Glomerular endothelial cell (primary cell): Measurements from ENCODE around the gene DCDC2C. TPM values are rescaled to one million over a fixed set of nuclear protein-coding genes. Genes with fewer than 3 reads are reported as not detected.

Experiments
- DNase-seq: peaks from one replicate; pipeline ENCODE4 v3.0.0-alpha.2; 2011; ENCODE audit warnings: low read depth, low spot score; ENCODE audit errors: extremely low read depth
- total RNA-seq: library from RNA; depleted of rRNA; stranded (reverse); fragments of >200 nt; gene quantifications from 2 replicates; pipeline ENCODE4 v1.2.3, GENCODE V29; 2015

Gene DCDC2C
- total RNA-seq, 1 donor from 2014 or later, result not detected

DNA sequence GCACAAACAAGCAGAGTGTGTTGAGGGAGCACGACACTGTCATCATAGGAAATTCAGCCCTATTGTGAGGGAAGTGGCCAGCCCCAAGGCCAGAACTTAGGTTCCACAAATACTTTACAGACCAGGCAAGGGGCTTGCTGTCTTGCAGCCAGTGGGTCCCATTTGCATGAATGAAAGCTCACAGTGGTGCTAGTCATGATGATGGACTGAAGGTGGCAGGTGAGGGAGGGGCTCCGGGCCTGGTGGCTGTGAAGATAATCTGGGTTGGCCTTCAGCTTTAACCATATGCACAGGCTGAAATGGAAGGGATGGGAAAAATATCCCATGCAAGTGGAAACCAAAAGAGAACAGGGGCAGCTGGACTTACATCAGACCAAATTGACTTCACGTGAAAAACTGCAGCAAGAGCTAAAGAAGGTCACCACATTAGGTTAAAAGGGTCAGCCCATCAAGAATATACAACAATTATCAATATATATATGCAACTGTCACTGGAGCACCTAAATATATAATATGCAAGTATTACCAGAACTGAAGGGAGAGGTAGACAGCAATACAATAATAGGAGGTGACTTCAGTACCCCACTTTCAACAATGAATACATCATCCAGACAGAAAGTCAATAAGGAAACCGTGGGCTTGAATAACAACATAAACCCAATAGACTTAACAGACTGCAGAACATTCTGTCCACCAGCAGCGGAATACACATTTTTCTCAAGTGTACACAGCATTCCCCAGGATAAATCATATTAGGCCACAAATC lies 39.6 kb downstream of the DCDC2C start:
- no peak for DNase-seq

DNA sequence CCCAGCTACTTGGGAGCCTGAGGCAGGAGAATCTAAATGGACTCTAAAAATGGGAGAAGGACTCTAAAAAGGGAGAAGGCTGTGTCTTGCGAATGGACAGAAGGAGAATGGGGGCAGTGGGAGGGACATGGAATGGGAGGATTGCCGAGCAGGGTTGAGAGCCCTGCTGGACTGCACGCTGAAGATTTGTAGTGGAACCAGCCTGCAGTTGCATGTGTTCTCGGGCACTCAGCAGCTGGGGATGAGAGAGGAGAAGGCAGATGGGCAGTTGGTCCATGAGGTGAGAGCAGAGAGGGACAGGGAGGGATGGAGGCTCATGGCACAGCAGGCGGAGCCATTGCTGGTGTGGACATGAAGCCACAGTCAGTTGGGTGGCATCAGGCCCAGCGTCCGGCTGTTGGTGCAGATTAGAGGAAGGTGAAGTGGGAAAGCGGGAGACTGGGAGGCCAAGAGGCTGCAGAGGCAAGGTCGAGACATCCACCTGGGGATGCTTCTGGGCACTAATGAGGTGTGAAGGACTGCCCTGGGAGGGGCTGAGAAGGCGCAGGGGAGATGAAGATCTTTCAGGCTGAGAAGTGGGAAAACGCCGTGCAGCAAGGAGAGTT lies 40.7 kb downstream of the DCDC2C start:
- DNase-seq, result no peak

DNA sequence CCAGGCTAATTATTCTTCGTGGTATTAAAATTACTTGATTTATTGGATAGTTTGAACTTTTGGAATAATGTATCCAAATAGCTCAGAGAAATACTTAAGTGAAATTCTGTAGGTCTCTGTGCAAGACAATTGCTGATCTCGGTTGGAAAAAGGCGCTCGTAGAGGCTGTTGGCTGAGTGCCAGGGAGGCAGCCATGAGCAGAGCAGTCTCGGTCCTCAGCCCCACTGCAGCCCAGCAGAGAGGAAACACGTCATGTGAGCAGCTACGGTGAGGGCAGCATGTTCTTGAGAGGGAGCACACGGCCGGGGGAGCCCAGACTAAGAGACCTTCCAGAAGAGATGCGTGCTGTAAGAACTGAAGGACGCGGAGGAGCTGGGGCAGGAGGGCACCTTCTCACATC lies 42.5 kb downstream of the DCDC2C start:
- no peak for DNase-seq

DNA sequence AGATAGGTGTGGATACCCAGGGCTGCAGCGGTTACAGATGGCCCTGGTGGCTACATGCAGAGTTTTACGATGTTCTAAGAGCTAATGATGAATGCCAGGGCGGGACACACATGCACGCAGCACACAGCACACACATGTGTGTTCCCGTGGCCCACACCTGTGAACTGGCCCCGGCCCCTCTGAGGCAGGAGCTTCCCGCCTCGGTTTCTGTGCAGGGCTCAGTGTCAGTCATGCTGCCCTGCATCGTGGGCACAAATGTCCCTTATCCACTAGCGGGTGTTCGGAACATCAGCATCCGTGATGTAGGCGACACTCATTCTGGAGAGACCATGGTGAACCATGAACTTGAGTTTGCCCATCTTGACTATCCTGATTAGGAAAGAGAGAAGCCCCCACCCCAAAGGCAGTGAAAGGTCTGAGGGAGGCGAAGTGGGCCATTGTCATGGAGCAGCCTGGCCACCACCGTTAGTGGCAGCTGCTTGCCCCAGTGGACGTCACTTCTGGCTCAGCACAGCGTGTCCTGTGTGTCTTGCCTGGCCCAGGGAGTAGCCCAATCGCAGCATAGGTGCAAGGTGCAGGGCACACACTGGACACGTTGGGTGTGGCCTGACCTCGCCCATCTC lies 43.8 kb downstream of the DCDC2C start:
- no peak for DNase-seq

DNA sequence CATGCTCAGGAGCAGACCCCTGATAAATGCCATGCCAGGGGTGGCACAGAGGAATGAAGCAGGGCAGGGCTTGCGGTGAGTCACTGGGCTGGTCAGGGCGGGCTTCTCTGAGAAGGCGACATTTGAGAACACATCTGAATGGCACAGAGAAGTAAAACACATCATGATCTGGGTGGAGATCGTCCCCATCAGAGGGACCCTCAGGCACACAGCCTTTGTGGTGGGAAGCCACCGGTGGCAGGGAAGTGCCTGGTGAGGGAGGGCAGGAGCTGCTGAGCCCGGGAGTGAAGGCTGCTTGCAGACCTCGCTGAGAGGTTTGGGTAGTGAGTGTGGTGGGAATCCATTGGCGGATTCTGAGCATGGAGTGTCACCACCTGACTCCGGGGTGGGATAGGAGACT lies 44.5 kb downstream of the DCDC2C start:
- no peak for DNase-seq

DNA sequence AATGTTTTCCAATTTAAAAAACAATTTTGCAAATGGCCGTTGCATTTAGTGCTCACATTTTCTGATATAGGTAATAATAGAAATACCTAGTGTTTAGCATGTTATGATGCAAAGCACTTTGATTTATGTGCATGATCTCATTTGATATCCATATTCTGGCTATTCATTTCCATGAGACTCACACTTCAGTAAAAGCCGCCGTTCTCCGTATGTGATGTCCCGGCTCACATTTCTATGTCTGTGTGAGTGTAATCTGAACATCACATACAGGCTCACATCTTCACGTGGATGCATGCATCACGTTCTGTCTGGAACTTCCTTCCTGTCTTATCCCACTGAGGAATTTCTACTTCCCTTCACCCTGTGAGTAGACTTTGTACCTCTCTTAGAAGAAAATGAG lies 45.8 kb downstream of the DCDC2C start:
- no peak for DNase-seq

DNA sequence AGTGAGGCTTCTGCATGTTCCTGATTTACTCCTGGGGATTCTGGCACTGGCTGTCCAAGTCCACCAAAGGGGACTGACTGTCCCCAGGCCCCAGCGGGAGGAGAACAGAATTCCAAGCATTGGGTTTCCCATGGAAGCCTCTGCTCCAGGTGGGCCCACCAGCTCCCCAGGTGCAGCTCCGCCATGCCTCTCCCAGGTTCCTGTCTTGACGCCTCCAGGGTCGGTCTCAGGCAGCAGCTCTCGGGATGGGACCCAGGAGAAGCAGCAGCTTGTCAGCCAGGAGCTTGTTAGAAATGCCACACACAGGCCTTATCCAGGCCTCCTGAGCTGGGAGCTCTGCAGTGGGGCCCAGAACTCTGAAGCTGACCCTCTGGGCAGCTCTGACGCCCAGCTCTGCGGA lies 47.9 kb downstream of the DCDC2C start:
- DNase-seq, result no peak

DNA sequence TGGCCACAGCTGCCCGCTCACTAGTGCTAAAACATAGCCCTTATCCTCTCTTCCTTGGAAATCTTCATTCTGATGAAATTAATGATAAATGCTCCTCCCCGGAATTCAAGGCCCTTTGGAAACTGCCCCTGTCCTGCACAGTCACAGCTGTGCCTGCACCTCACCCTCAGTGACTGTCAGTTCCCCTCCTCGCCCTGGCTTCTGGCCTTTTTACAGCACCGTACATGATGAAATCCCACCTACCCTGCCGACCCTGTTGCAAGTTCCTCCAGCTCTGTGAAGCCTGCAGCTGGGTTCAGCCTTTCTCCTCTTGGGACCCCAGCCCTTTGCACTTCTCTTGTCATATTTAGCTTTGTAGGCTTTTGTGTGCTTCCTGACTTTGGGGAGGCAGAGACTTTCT lies 48.4 kb downstream of the DCDC2C start:
- no peak for DNase-seq

DNA sequence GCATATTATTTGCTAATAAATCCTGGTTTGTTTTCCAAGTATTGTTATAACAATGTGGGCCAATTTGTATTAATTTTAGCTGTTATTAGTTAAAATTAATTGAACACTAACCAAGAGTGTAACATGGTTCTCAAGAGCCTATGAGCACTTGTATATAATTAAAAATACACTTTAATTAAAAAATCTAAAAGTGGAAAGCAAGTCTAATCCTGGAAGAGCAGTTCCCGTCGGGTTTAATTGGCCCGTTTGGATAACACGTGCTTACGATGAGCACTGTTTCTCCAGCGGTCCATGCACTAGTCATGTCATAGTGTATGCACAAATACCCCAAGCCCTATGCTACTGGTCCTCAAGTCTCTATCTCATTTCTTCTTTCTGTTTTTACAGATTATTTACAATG lies 49.0 kb downstream of the DCDC2C start:
- no peak for DNase-seq

DNA sequence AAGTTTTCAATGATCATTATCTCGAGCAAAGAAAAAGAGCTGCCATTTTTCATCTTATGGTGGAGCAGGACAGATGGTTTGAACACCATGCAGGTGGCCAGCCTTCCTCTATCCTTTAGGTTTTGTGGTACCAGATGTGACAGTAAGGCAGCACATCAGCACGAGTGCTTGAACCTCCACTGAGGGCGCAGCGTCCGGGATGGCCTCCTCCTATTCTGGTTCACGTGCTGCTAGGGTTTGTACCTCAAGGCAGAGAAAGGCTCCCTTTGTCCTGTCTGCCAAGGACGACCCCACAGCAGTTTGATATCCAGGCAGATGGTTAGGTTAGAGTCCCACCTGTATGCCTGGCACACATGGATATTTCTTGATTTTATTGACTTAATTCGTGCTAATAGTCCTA lies 50.2 kb downstream of the DCDC2C start:
- DNase-seq, result no peak

DNA sequence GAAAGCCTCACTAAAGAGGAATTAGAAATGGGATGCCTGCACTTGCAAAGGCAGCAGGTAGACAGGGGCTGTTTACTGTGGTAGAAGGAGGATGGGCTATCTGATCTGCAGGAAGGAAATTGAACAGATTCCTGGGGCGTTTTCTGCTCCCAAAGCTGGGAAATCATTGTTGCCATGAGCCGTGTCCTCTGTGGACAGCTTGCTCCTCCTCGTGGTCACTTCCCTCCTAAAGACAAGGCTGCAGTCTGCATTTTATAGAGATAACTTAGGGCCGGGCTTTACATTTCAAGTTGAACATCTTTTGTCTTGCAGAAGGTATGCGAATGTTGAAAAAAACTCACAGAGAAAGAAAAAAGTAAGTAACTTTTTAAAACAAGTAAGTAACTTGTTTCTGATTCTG lies 50.9 kb downstream of the DCDC2C start:
- DNase-seq, result no peak

DNA sequence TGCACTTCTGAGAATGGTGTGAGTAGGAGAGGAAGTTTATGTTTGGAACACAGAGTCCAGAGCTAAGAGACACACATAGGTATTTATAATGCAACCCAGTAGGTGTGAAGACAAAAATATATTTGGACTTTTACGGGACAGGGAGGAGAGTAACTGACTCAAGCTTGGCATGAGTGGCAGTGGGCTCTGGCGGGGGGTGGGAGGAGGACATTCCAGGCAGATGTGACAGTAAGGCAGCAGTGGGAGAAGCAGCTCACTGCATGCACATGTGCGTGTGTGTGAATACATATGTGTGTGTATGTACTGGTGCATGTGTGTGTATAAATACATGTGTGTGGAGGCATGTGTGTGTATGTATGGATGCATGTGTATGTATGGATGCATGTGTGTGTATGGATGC lies 51.4 kb downstream of the DCDC2C start:
- no peak for DNase-seq

DNA sequence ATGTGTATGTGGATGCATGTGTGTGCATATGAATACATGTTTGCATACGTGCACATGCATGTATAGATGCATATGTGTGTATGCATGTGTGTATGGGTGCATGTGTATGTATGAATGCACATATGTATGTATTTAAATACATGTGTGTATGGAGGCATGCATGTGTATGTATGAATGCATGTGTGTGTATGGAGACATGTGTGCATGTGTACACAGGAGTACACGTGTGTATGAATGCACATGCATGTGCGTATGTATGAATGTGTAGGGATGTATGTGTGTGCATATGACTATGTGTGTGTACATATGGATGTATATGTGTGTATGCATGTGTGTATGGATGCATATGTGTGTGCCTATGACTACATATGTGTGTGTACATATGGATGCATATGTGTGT lies 51.9 kb downstream of the DCDC2C start:
- DNase-seq, result no peak

DNA sequence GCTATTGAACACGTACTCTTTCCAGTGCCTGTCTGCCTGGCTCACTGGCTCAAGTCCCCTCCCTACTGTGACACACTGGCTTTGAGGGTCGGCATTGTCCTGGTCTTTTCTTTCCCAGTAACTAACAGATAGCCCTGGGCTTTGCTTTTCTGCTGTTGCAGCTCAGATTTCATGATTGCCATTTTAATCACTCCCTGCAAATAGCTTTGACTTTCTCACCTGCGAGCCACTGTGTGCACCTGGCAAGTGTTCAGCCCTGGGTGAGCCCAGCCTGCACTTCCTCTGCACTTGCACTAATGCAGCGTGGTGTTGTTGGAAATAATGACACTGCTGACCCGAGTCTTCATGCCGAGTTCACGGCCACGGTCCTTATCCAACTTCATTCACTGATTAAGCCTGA lies 52.9 kb downstream of the DCDC2C start:
- DNase-seq, result no peak

DNA sequence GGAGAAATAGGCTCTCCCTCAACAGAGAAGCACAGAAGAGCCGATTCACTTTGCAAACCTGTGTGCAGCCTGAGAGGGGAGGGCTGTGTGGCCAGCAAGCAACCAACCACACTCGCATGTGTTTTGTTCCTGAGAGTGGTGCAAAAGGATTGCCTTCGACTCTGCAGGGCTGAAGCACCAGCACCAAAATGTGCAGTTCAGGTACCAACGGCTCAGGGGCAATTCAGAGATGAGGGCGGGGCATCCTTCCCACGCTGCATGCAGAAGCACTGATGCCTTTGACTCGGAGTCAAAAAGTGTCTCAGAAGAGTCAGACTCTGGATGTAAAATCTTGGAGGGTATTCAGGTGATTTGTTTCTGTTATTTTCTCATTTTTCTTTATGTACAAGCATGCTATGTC lies 55.5 kb downstream of the DCDC2C start:
- no peak for DNase-seq

DNA sequence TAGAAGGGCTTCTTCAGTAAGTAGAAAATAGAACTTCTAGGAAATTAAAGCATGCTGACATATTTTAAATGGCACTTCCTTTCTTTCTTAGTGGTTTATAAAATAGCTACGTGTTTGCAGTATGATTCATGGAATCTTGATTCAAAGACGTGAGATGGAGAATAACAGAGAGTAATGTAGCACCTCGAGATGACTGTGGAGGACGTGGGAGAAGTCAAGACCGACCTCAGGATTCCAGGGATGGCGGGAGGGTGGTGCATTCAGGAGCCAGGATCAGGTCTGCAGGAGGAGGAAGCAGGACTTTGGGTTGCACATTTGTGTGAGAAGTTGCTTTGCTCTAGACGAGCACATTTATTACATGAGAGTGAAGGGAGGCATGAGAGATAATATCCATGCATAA lies 56.0 kb downstream of the DCDC2C start:
- no peak for DNase-seq

DNA sequence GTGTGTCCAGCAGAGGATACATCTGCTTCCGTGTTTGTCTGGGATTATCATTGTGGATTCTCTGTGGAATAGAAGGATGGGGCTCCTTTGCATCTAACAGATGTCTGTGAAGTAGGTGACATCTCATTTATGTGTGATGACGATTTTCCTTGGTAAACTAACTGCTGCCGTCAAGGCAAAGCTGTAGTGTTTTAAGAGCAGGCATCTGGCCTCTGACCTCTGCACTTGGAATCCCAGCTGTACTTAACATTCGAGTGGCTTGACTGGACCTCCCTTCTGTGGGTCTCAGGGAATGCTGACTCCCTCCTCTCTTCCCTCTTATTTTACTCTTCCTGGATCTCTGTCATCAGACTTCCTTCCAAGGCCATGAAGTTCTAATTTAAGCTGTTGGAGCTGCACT lies 56.4 kb downstream of the DCDC2C start:
- no peak for DNase-seq

DNA sequence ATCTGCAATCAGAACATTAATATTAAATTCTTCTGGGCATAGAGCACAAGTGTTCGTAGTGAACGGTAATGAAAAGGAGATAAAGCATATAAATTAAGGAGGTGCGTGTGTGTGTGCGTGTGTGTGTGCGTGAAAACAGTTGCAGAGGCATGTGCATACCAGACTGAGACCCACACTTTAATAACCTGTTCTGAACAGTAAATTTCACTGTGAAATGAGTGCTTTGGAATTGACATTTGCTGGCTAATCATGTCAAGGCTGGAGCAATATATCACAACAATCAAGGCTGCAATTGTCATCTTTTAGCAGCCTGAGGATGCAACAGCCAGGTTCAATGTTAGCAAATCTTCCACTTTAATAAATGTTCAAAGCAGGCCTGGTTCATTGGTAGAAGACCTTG lies 57.9 kb downstream of the DCDC2C start:
- DNase-seq, result no peak

DNA sequence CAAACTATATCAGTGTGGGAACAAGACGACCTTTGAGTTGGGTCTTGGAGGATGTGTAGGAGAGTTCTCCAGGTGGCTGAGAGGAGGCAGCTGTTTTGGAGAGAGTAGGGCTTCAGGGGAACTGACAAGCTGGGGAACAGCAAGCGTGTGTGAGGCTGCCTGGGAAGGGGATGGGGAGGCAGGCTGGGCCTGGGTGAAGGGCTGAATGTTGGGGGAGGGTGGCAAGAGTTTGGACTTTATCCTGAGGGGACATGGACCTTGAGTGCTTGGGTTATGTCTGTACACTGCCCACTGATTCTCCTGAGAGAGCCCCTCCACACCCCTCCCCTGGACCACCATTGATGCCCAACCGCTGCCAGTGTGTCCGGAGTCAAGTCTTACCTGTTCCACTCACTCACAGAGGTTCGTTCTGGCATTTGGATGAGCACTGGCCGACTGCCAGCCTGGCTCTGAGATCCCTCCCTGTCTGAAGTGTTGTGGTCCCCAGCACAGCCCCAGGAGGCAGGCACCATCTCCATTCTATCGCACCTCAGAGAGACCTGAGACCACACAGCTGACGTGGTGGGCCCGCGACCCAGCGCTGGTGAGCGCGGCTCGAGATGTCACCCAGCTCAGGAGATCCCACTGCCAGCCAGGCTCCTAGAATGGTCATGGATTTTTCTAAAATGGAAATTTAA lies 59.5 kb downstream of the DCDC2C start:
- DNase-seq, result no peak

DNA sequence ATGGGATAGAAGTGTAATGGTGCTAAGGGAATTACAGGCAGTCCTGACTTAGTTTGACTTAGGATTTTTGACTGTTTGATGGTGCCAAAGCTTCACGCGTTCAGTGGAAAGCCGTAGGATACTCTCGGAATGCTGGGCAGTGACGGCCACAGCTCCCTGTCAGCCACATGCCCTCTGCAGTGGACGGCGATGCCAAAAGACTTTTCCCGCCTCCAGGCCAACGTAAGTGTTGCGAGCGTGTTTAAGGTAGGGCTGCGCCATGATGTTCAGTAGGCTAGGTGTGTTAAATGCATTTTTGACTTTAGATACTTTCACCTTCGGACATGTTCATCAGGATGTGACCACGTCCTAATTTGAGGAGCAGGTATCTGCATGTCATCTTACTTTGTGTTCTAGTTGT lies 63.4 kb downstream of the DCDC2C start:
- no peak for DNase-seq

DNA sequence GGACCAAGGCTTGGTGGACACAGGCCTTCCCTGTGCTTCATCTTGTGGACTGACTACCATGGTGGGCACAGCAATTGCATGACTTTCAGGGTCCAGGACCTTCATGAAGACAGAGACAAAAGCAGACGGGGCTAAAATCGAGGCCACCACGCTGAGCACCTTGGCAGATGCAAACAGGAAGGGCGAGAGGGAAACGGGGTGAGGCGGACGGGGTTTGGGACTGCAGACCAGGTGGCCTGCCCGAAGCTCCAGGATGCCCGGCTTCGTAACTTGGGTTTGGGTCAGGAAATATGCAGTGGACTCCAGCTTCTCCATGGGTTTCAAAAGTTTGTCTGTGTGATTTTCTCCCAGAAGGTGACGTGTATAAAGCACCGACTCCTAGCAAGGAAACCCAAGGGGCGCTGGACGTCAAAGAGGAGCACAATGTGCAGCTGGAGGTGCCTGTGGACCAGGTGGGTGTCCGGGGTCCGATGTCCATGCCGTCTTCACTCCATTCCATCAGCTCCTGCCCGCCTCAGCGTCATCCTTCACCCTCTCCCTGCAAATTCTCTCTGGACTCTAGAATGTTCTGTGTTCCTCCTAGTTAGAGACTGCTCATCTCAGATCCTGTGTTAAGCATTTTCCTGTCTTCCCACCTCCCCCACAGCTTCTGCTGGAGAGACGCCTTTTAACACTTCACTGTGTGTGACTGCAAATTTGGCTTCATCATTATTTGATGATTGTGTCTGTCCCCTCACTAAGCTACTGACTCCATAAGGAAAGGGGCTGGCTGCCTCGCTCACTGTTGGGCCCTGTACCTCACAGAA lies 65.8 kb downstream of the DCDC2C start:
- no peak for DNase-seq
